Ureter (tissue), 1 donor: ENCODE results near the gene DOK3. TPM values are rescaled to one million over a fixed set of nuclear protein-coding genes. Genes with fewer than 3 reads are reported as not detected.

Experiments used
- DNase-seq: peaks from one replicate; pipeline ENCODE4 v3.0.0-alpha.2; 2020; ENCODE audit warnings: low spot score
- total RNA-seq: library from RNA; stranded (reverse); gene quantifications from one replicate; pipeline ENCODE4 v1.2.4, GENCODE V29; 2023
- donor health status: DM: yes; HTN: yes; CAD: no.

DOK3 gene
- total RNA-seq, 1 donor from 2014 or later = 7.9 TPM

- no peak for DNase-seq
Observed at GRCh38 chr5:177512736-177513380, 3.2 kb upstream of the DOK3 start.

- DNase-seq = no peak
Observed at GRCh38 chr5:177511796-177512675, 2.4 kb upstream of the DOK3 start.

GRCh38 chr5:177511181-177511580, 1.6 kb upstream of the DOK3 start:
- no peak for DNase-seq

- DNase-seq = no peak
Observed at GRCh38 chr5:177510567-177511053, 984 bp upstream of the DOK3 start.

DNA sequence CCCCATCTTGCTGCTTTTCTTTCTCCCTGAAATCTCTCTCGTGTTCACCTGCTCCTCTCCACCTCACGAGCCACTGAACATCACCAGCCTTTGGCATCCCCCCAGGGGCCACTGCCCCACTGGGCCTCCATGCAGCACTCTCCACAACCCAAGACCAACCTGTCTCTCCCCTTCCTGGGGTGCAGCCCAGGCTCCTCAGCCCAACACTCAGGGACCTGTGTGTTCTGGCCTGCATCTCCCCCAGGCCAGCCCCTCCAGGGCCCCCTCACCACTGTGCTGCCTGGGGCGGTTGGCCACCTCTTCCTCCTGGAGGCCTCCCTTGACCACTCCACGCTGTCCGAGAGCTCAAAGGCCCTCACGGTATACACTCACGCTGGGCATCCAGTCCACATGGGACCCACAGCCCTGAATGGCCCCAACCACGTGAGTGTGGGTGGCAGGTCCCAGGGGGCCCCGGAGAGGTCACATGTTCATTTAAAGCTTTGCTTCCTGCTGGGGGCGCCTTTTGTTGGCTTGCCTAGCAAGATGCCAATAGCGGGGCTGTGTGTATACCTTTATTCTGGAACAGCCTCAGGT, 453 bp upstream of the DOK3 start:
- no peak for DNase-seq

GRCh38 chr5:177508837-177509236, 789 bp downstream of the DOK3 start:
- DNase-seq = no peak

DNA sequence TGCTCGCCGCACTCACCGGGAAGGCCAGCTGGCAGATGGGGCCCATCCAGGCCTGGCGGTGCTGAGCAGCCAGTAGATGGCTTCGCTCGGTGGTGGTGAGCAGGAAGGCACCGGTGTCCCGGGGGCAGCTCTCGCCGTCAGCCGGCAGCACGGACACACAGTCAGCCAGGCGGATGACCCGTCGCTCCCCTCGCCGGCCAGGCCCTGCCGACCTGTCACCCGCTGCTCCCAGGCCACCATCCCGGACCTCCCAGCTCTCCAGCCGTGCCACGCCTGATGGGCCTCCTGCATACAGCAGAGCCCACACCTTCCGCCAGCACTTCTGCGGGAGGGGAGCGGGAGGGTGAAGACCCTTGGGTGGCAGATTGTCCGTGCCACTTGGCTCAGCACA, 1.4 kb downstream of the DOK3 start:
- no peak for DNase-seq

- no peak for DNase-seq
Observed at GRCh38 chr5:177507596-177508220, 1.9 kb downstream of the DOK3 start.

- no peak for DNase-seq
Observed at GRCh38 chr5:177507165-177507564, 2.5 kb downstream of the DOK3 start.

DNA sequence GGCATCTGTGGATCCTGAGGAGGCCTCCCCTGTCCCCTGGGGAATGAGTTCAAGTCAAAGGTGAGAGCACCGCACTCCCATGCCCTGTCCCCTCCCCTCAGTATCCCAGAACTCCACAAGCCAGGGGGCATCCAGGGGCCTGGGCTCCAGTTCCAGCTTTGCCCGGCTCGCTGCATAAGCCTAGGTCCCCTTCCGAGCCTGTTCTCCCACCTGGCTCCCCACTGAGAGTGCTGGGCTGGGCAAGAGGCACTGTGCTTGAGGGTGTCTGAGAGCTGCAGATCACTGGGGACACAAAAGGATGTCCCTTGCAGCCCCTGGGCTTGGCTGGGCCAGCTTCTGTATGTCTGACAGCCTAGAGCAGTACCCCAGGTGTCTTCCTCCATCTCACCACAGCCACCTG, 4.6 kb downstream of the DOK3 start:
- no peak for DNase-seq

DNA sequence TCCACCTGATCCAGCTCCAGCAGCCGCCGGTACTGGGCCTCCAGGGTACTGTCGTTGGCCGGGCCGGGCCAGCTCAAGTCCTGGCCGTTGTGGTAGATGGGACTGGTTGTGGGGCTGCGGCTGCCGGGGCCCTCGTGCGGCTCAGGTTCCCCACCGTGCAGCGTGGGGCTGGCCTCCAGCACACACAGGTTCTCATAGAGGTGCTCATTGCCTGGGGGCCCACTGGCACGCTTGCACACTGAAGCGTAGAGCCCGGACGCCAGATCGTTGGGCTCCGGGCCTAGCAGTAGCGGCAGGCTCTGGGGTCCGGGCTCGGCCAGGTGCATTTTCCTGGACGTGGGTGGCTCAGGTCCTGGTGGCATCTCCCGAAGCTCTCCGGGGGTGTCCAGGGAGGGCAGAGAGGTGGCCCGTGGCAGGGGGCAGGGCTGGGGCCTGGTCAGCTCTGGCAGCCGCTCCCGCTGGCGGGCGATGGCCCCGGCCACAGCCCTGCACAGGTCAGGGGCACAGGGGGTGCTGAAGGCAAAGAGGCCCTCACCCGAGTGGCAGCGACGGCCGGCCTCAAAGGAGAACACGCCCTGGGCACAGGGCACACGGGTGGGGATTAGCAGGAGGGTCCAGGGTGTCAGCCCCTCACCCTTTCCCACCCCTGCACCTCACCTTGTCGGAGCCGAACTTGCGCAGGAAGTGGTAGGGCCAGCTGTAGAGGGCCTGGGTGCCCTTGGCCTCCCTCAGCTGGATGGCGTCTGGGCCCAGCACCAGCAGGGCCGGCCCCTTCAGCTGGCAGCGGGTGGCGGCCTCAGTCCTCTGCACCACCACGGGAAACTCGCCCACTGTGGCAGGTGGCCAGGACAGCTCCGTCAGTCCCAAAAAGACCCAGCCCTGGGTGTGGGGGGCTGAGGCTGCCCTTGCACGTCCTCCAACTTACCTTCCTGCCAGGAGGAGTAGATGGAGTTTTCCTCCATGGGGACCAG, 5.3 kb downstream of the DOK3 start:
- no peak for DNase-seq

GRCh38 chr5:177503351-177504085, 6.1 kb downstream of the DOK3 start:
- DNase-seq = no peak

GRCh38 chr5:177502886-177503285, 6.7 kb downstream of the DOK3 start:
- DNase-seq = no peak

DNA sequence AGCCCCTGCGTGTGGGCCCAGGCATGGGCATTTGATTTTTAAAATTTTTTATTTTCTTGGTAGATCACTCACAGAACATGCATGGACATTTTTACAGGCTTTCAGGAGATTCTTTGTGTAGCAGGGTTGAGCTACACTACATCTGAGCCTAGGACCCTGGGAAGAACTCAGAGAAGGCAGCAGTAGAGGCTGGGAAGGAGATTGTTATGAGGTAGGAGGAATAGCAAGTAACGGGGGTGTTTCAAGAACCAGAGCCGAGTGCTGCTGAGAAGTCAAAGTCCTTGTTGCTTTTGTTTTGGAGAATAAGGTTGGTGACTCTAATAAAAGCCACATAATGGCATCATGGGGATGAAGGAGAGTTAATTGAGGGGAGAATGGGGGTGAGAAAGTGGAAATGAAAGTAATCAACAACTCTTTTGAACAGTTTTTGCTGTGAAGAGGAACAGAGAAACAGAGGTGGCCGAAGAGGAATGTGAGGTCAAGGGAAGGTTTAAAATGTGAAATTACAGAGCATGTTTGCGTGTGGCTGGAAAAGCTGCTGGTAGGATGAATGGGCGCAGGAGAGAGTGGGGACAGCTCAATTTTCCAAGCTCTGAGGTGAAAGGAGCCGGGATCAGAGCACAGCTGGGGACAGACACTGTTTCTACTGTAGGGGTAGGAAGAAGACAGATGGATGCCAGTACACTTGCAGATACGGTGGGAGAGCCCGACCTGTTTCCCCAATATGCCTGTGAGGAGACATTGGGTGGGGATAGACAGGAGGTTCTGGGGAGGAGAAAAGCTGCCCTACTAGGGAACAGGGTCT, 7.5 kb downstream of the DOK3 start:
- DNase-seq = no peak

- DNase-seq = peak; percentile 90
Observed at GRCh38 chr5:177500685-177501522, 8.7 kb downstream of the DOK3 start.

DNA sequence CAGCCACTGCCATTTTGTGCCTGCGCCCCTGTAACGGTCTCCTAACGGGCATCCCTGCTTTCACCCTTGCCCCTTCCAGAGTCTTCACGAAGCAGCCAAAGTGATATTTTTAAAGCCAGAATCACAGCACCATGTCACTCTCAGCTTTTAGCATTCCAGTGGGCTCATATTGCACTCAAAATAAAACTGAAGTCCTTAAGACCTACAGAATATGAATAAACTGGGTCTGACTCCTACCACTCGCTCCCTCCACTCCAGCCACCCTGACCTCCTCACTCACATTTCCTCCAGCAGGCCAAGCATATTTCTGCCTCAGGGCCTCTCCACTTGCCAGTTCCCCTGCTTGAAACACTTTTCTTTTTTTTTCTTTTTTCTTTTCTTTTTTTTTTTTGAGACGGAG, 9.8 kb downstream of the DOK3 start:
- no peak for DNase-seq

GRCh38 chr5:177498013-177498787, 11.4 kb downstream of the DOK3 start:
- DNase-seq = no peak
